SK-N-DZ (cell line): ENCODE measurements around the gene PAQR4. TPM values are rescaled to one million over a fixed set of nuclear protein-coding genes. Genes with fewer than 3 reads are reported as not detected.
A peak's percentile ranks its signal among the peaks of the same experiment; 100 is the strongest.
"Not testable (repeated sequence)": the region's sequence is repeated elsewhere in the genome, so short reads cannot be mapped to it uniquely, and the experiment has no call there.

Experiments
- DNase-seq: peaks from one replicate; pipeline ENCODE4 v3.0.0-alpha.2; 2015; ENCODE audit warnings: low spot score
- polyA plus RNA-seq, 2 experiments: library from polyadenylated mRNA; depleted of rRNA; stranded (reverse); fragments of >200 nt; gene quantifications; 2 replicates each; pipeline ENCODE4 v1.2.3, GENCODE V29; 2014

PAQR4 gene
- 61.7 and 66.7 TPM in 2 replicates for polyA plus RNA-seq (2014; cell fraction: cytosol; rRNA removed)
- polyA plus RNA-seq (2014; cell fraction: nucleus; rRNA removed) = 84.7 and 92.4 TPM in 2 replicates

GRCh38 chr16:2968738-2969544, at the start of gene PAQR4:
Gene PAQR4, plus strand, starts transcription at chr16:2969348. Its CDS starts 327 bp downstream, at chr16:2969675.
- peak; percentile 90 for DNase-seq

- DNase-seq = peak; percentile 77
Observed at GRCh38 chr16:2919511-2920255, 49.5 kb upstream of the PAQR4 start.

GRCh38 chr16:2923481-2923880, 45.7 kb upstream of the PAQR4 start:
- DNase-seq = no peak

- DNase-seq = no peak
Observed at GRCh38 chr16:2924901-2925755, 44.0 kb upstream of the PAQR4 start.

- no peak for DNase-seq
Observed at GRCh38 chr16:2925951-2926649, 43.0 kb upstream of the PAQR4 start.

- no peak for DNase-seq
Observed at GRCh38 chr16:2926650-2926999, 42.5 kb upstream of the PAQR4 start.

- peak; percentile 86 for DNase-seq
Observed at GRCh38 chr16:2927010-2927646, 42.0 kb upstream of the PAQR4 start.

- not testable (repeated sequence) for DNase-seq
Observed at GRCh38 chr16:2928151-2928550, 41.0 kb upstream of the PAQR4 start.

GRCh38 chr16:2928796-2929195, 40.4 kb upstream of the PAQR4 start:
- DNase-seq = no peak

GRCh38 chr16:2929693-2930092, 39.5 kb upstream of the PAQR4 start:
- no peak for DNase-seq

GRCh38 chr16:2930236-2930635, 38.9 kb upstream of the PAQR4 start:
- no peak for DNase-seq

- not testable (repeated sequence) for DNase-seq
Observed at GRCh38 chr16:2931231-2931914, 37.8 kb upstream of the PAQR4 start.

- no peak for DNase-seq
Observed at GRCh38 chr16:2933136-2933535, 36.0 kb upstream of the PAQR4 start.

GRCh38 chr16:2933701-2934100, 35.4 kb upstream of the PAQR4 start:
- no peak for DNase-seq

GRCh38 chr16:2934450-2934849, 34.7 kb upstream of the PAQR4 start:
- no peak for DNase-seq

GRCh38 chr16:2936436-2937011, 32.6 kb upstream of the PAQR4 start:
- DNase-seq = no peak

- no peak for DNase-seq
Observed at GRCh38 chr16:2937170-2937569, 32.0 kb upstream of the PAQR4 start.

- no peak for DNase-seq
Observed at GRCh38 chr16:2938206-2938605, 30.9 kb upstream of the PAQR4 start.

GRCh38 chr16:2939968-2940367, 29.2 kb upstream of the PAQR4 start:
- no peak for DNase-seq

GRCh38 chr16:2942045-2942444, 27.1 kb upstream of the PAQR4 start:
- no peak for DNase-seq
